Thyroid gland (tissue), 4 donors: ENCODE data around the gene GJC2. TPM values are rescaled to one million over a fixed set of nuclear protein-coding genes. Genes with fewer than 3 reads are reported as not detected.

Experiments used
- DNase-seq, 2 donors: peaks; one replicate each; pipeline ENCODE4 v3.0.0-alpha.2; 2019
- H3K27ac ChIP-seq, 3 donors: fragments of 200-600 bp; sonication (generic); 1 replicate in 2 of 3; 2 replicates in 1 of 3; pipeline ENCODE4 v1.5.1; 2016 to 2019; ENCODE audit warnings: mild to moderate bottlenecking in 1 of 3, moderate library complexity in 1 of 3
- H3K27me3 ChIP-seq: fragments of 200-600 bp; sonication (generic); one replicate; pipeline ENCODE4 v1.5.1; 2019
- H3K36me3 ChIP-seq, 2 donors: fragments of 200-600 bp; sonication (generic); one replicate each; pipeline ENCODE4 v1.5.1; 2016 to 2019
- H3K4me1 ChIP-seq, 2 donors: fragments of 200-600 bp; sonication (generic); one replicate each; pipeline ENCODE4 v1.5.1; 2017 to 2019
- H3K4me3 ChIP-seq, 3 donors: fragments of 200-600 bp; sonication (generic); replicated peaks in 1 of 3; 1 replicate in 2 of 3; 2 replicates in 1 of 3; pipeline ENCODE4 v1.5.1; 2016; ENCODE audit warnings: mild to moderate bottlenecking in 1 of 3
- H3K9me3 ChIP-seq: fragments of 200-600 bp; sonication (generic); one replicate; pipeline ENCODE4 v1.5.1; 2017
- CTCF ChIP-seq, 6 experiments: fragments of 200-600 bp in 3 of 6; fragments of 450-650 bp in 3 of 6; sonication (generic) in 3 of 6; IDR thresholded peaks; one replicate each; pipeline ENCODE4 v1.5.1; 2016 to 2019; ENCODE audit warnings: antibody characterized with exemption in 6 of 6, mild to moderate bottlenecking in 2 of 6, inconsistent platforms in 1 of 6, moderate library complexity in 1 of 6
- POLR2A ChIP-seq, 2 donors: fragments of 450-650 bp; IDR thresholded peaks; one replicate each; pipeline ENCODE4 v1.6.1; 2017; ENCODE audit warnings: antibody characterized with exemption in 2 of 2, mild to moderate bottlenecking in 2 of 2, moderate library complexity in 1 of 2
- WGBS, 2 donors: methylation state at CpG; one replicate each; pipeline ENCODE4 v1.1.5; 2017; 5-methylcytosine and 5-hydroxymethylcytosine counted together
- intact Hi-C: fragments of 100-400 bp; cut with DNase I; formaldehyde crosslinking; loops from one replicate; pipeline ENCODE4 v1.15.1; 2023
- total RNA-seq, 4 donors: library from RNA; depleted of rRNA; stranded (reverse); fragments of >200 nt; gene quantifications; one replicate each; pipeline ENCODE4 v1.2.3, GENCODE V29; 2016

The GJC2 gene
- total RNA-seq, 4 donors from 2014 or later, result 2.1 to 14.0 (median 3.8) TPM

GRCh38 chr1:228166170-228166936 lies 16.6 kb downstream of the GJC2 start:
- Histone ChIP-seq H3K36me3 (no peaks in the 10 kb centered on the region), H3K27me3 (no peaks in the 10 kb centered on the region), H3K4me3 (peak overlapping the region; percentile 8 to 54 (median 48)), H3K9me3 (no peaks in the 10 kb centered on the region), H3K4me1 (peaks cover 6 to 18% of the 10 kb centered on the region in 2 donors), H3K27ac (peak overlapping the region; percentile 98 to 99 (median 98))
- TF ChIP-seq POLR2A (IDR thresholded peaks at IDR 0.05), result no peak
- peak in 3 of 6 experiments; percentile 19 to 34 (median 28) for TF ChIP-seq CTCF (IDR thresholded peaks at IDR 0.05)
- WGBS, 2 donors, result 23 to 32% methylated on average over 11 to 13 of the region's 26 CpGs
- intact Hi-C loops, result no loop called here
- peak; percentile 64 to 71 for DNase-seq

GRCh38 chr1:228168563-228169270 lies 19.0 kb downstream of the GJC2 start:
- H3K4me1 ChIP-seq, result peaks cover 6 to 7% of the 10 kb centered on the region in 2 donors
- no peak overlapping the region for H3K27ac ChIP-seq
- no peaks in the 10 kb centered on the region for H3K36me3 ChIP-seq
- TF ChIP-seq POLR2A (IDR thresholded peaks at IDR 0.05) (no peak), CTCF (IDR thresholded peaks at IDR 0.05) (no peak)
- no peaks in the 10 kb centered on the region for H3K9me3 ChIP-seq
- H3K4me3 ChIP-seq, result no peak overlapping the region
- WGBS, 2 donors, result 86 to 88% methylated on average over 9 to 11 of the region's 12 CpGs
- DNase-seq, result no peak
- intact Hi-C loops, result no loop called here
- H3K27me3 ChIP-seq, result no peaks in the 10 kb centered on the region

GRCh38 chr1:228169345-228169744 lies 19.6 kb downstream of the GJC2 start:
- H3K27me3 ChIP-seq, result no peaks in the 10 kb centered on the region
- H3K36me3 ChIP-seq, result no peaks in the 10 kb centered on the region
- TF ChIP-seq CTCF (IDR thresholded peaks at IDR 0.05), result no peak
- TF ChIP-seq POLR2A (IDR thresholded peaks at IDR 0.05), result no peak
- no peak overlapping the region for H3K27ac ChIP-seq
- WGBS, 2 donors, result 94 to 100% methylated on average over 2 of the region's 2 CpGs
- DNase-seq, result no peak
- H3K9me3 ChIP-seq, result no peaks in the 10 kb centered on the region
- intact Hi-C loops, result no loop called here
- H3K4me3 ChIP-seq, result no peak overlapping the region
- peaks cover 6 to 7% of the 10 kb centered on the region in 2 donors for H3K4me1 ChIP-seq

GRCh38 chr1:228170666-228171065 lies 20.9 kb downstream of the GJC2 start:
- no peak for DNase-seq
- Histone ChIP-seq H3K27ac (no peak overlapping the region), H3K4me3 (no peak overlapping the region), H3K36me3 (peaks cover 7 to 9% of the 10 kb centered on the region in 2 donors), H3K27me3 (no peaks in the 10 kb centered on the region), H3K4me1 (peaks cover 6 to 7% of the 10 kb centered on the region in 2 donors), H3K9me3 (no peaks in the 10 kb centered on the region)
- TF ChIP-seq POLR2A (IDR thresholded peaks at IDR 0.05) (no peak), CTCF (IDR thresholded peaks at IDR 0.05) (no peak)
- intact Hi-C loops, result no loop called here
- 90 to 95% methylated on average over 6 to 7 of the region's 7 CpGs for WGBS, 2 donors
